Endodermal cell (in vitro differentiated cells): ENCODE results near the gene COG5. TPM values are rescaled to one million over a fixed set of nuclear protein-coding genes. Genes with fewer than 3 reads are reported as not detected.
"Not testable (repeated sequence)": the region's sequence is repeated elsewhere in the genome, so short reads cannot be mapped to it uniquely, and the experiment has no call there.

Source experiments
- DNase-seq: peaks from one replicate; pipeline ENCODE4 v3.0.0-alpha.2; 2017
- H3K27ac ChIP-seq: 2 replicates; pipeline ENCODE4 v1.5.1; 2013; ENCODE audit warnings: mild to moderate bottlenecking, low read depth, low read length, moderate library complexity
- H3K27me3 ChIP-seq: 2 replicates; pipeline ENCODE4 v1.6.1; 2013; ENCODE audit warnings: mild to moderate bottlenecking, low read length, moderate library complexity; ENCODE audit not compliant: insufficient read depth, control insufficient read depth, poor library complexity, severe bottlenecking
- H3K36me3 ChIP-seq: 2 replicates; pipeline ENCODE4 v1.7.0; 2013; ENCODE audit warnings: mild to moderate bottlenecking, low read length, moderate library complexity; ENCODE audit not compliant: control insufficient read depth, insufficient read depth
- H3K4me1 ChIP-seq: one replicate; pipeline ENCODE4 v1.7.0; 2013; ENCODE audit warnings: low read length; ENCODE audit not compliant: control insufficient read depth, insufficient read depth
- H3K4me3 ChIP-seq: 2 replicates; pipeline ENCODE4 v1.5.1; 2013; ENCODE audit warnings: mild to moderate bottlenecking, low read length, moderate library complexity
- H3K9ac ChIP-seq: 2 replicates; pipeline ENCODE4 v1.6.1; 2013; ENCODE audit warnings: mild to moderate bottlenecking, low read length, moderate library complexity; ENCODE audit not compliant: poor library complexity, severe bottlenecking; ENCODE audit errors: extremely low read depth
- H3K9me3 ChIP-seq: 2 replicates; pipeline ENCODE4 v1.6.1; 2013; ENCODE audit warnings: mild to moderate bottlenecking, low read length, moderate library complexity; ENCODE audit not compliant: control insufficient read depth
- H3K27ac Mint-ChIP-seq: 2 replicates; pipeline ENCODE4 v1.8.0; 2020; ENCODE audit warnings: mixed read lengths
- H3K27me3 Mint-ChIP-seq: 2 replicates; pipeline ENCODE4 v1.8.0; 2021; ENCODE audit warnings: mild to moderate bottlenecking, mixed read lengths; ENCODE audit not compliant: insufficient read depth
- H3K36me3 Mint-ChIP-seq: 2 replicates; pipeline ENCODE4 v1.8.0; 2020; ENCODE audit warnings: low read depth, mixed read lengths
- H3K4me1 Mint-ChIP-seq: 2 replicates; pipeline ENCODE4 v1.8.0; 2020; ENCODE audit warnings: mixed read lengths
- H3K4me3 Mint-ChIP-seq: 2 replicates; pipeline ENCODE4 v1.8.0; 2020; ENCODE audit warnings: mild to moderate bottlenecking, moderate library complexity, mixed read lengths
- H3K9me3 Mint-ChIP-seq: 2 replicates; pipeline ENCODE4 v1.8.0; 2020; ENCODE audit warnings: mild to moderate bottlenecking, mixed read lengths
- WGBS, 2 experiments: methylation state at CpG; one replicate each; pipeline versions ENCODE4 v1.1.5 to v1.1.7; 2013; ENCODE audit warnings: missing lambda C conversion rate in 2 of 2, mixed read lengths in 1 of 2; ENCODE audit not compliant: insufficient coverage in 1 of 2, insufficient read length in 1 of 2; 5-methylcytosine and 5-hydroxymethylcytosine counted together
- total RNA-seq, 2 donors: library from RNA; stranded (reverse); fragmentation: NEBNext Ultra II Directional in 1 of 2; extraction: Animal tissue kit (Norgen Biotek cat#: 25700) in 1 of 2; gene quantifications; 2 replicates in 1 of 2; 3 replicates in 1 of 2; pipeline ENCODE4 v1.2.1, GENCODE V29; 2021
- TF ChIP-seq, protein P1 (sequence below): fragments of 200-600 bp; sonication (generic); conservative IDR thresholded peaks from 2 replicates; pipeline ENCODE4 v1.5.0; 2021; ENCODE audit warnings: antibody characterized with exemption, mild to moderate bottlenecking

COG5 gene
- total RNA-seq, 2 donors from 2014 or later, result 25.5 to 34.7 TPM

DNA sequence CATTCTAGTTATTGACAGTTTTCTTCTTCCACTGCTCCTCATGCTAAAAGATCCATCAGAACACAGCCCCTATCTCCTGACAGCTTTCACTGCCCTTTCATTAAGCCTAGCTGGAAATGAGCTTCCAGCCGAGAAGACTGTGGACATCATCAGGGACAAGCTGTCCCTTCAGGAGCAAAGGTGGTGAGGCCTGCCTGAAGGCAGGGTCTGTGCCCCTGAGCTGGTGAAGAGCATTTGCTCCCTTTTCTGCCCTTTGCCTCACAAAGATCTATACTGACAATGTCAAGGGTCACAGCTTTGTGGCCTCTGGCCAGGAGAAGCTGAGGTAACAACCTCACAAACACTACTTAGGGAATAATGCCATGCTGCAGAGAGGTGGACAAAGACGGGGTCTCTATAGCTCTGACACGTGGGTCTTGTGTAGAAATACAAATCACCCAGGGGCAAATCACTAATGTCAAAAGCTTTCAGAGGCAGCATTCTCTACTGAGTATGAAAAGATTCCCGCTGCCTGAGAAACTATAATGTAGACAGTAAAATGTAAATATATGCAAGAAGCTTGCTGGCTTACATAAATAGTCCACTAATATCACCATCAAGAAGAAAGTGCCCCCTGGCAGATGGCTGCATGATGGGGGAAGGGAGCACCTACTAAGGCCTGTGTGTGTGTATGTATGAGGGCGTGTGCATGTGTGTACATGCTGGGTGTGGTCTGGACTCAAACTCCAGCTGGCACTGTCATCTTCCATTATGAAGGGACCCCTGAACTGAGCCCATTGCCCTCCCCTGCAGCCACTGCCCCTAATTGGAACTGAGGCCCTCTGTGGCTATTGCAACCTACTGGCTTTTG, 339.1 kb downstream of the COG5 start:
- Histone ChIP-seq H3K27ac (peak overlapping the region; percentile 96), H3K36me3 (no peaks in the 10 kb centered on the region), H3K9ac (no peak overlapping the region), H3K9me3 (no peaks in the 10 kb centered on the region), H3K4me1 (no peaks in the 10 kb centered on the region), H3K27me3 (no peaks in the 10 kb centered on the region), H3K4me3 (no peak overlapping the region)
- Mint-ChIP-seq H3K36me3 (peaks cover 16% of the 10 kb centered on the region), H3K9me3 (no peaks in the 10 kb centered on the region), H3K27ac (no peak overlapping the region), H3K27me3 (no peaks in the 10 kb centered on the region), H3K4me1 (peaks cover 4% of the 10 kb centered on the region), H3K4me3 (no peak overlapping the region)
- TF ChIP-seq, protein P1, sequence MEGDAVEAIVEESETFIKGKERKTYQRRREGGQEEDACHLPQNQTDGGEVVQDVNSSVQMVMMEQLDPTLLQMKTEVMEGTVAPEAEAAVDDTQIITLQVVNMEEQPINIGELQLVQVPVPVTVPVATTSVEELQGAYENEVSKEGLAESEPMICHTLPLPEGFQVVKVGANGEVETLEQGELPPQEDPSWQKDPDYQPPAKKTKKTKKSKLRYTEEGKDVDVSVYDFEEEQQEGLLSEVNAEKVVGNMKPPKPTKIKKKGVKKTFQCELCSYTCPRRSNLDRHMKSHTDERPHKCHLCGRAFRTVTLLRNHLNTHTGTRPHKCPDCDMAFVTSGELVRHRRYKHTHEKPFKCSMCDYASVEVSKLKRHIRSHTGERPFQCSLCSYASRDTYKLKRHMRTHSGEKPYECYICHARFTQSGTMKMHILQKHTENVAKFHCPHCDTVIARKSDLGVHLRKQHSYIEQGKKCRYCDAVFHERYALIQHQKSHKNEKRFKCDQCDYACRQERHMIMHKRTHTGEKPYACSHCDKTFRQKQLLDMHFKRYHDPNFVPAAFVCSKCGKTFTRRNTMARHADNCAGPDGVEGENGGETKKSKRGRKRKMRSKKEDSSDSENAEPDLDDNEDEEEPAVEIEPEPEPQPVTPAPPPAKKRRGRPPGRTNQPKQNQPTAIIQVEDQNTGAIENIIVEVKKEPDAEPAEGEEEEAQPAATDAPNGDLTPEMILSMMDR, result no peak
- DNase-seq, result no peak
- 87% methylated on average over 4 of the region's 5 CpGs; no CpG with 5 or more reads in 1 of the 2 experiments for WGBS, 2 experiments

DNA sequence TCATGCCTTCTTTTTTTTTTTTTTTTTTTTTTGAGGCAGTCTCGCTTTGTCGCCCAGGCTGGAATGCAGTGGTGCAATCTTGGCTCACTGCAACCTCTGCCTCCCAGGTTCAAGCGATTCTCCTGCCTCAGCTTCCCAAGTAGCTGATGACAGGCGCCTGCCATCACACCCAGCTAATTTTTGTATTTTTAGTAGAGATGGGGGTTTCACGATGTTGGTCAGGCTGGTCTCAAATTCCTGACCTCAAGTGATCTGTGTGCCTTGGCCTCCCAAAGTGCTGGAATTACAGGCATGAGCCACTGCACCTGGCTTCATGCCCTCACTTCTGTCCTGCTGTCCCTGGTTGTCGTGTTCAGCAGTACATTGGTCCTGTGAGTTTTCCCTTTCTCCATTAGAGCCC, 342.9 kb downstream of the COG5 start:
- H3K27me3 ChIP-seq, H3K27me3 Mint-ChIP-seq, H3K4me1 Mint-ChIP-seq, H3K27ac ChIP-seq, DNase-seq, H3K36me3 Mint-ChIP-seq, H3K4me3 Mint-ChIP-seq, H3K9me3 Mint-ChIP-seq, H3K9me3 ChIP-seq, H3K4me3 ChIP-seq, H3K27ac Mint-ChIP-seq, H3K4me1 ChIP-seq, H3K9ac ChIP-seq, H3K36me3 ChIP-seq: not testable (repeated sequence)
- WGBS, 2 experiments, result 94 to 95% methylated on average over 3 to 6 of the region's 6 CpGs

DNA sequence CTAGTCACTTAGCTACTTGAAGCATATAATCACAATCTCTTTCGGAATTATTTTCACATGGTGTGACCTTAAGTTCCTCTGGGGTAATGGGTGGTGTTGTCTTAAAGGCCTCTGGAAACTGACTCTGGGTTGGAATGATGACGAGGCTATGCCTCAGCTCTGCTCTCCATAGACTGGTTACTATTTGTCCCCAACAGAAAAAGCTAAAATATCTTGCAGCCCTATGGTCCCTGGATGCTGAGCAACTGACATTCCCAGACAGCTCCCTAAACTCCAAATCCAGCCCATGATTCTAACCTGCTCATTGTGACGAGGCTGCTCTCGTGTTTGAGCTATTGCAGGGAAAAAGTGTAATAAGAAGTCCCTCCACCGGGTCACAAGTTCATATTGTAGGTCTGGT, 343.4 kb downstream of the COG5 start:
- no peaks in the 10 kb centered on the region for H3K9me3 ChIP-seq
- H3K27ac Mint-ChIP-seq, result no peak overlapping the region
- H3K36me3 Mint-ChIP-seq, result peaks cover 3% of the 10 kb centered on the region
- H3K27me3 Mint-ChIP-seq, result no peaks in the 10 kb centered on the region
- H3K27ac ChIP-seq, result no peak overlapping the region
- no peaks in the 10 kb centered on the region for H3K9me3 Mint-ChIP-seq
- no peak overlapping the region for H3K9ac ChIP-seq
- H3K27me3 ChIP-seq, result no peaks in the 10 kb centered on the region
- H3K4me3 Mint-ChIP-seq, result no peak overlapping the region
- H3K36me3 ChIP-seq, result no peaks in the 10 kb centered on the region
- no peaks in the 10 kb centered on the region for H3K4me1 ChIP-seq
- no peak overlapping the region for H3K4me3 ChIP-seq
- WGBS, 2 experiments, result 96 to 100% methylated on average over 1 to 5 of the region's 5 CpGs
- DNase-seq, result no peak
- peaks cover 4% of the 10 kb centered on the region for H3K4me1 Mint-ChIP-seq
- TF ChIP-seq, protein P1, result no peak
